ENCODE data around the gene ALB. TPM values are rescaled to one million over a fixed set of nuclear protein-coding genes. Genes with fewer than 3 reads are reported as not detected.

The ALB gene
- total and polyA plus RNA-seq, 2 donors (not counting 1 experiment from before 2014, with no cell fraction given), result 0.24 TPM; not detected in 1

DNA sequence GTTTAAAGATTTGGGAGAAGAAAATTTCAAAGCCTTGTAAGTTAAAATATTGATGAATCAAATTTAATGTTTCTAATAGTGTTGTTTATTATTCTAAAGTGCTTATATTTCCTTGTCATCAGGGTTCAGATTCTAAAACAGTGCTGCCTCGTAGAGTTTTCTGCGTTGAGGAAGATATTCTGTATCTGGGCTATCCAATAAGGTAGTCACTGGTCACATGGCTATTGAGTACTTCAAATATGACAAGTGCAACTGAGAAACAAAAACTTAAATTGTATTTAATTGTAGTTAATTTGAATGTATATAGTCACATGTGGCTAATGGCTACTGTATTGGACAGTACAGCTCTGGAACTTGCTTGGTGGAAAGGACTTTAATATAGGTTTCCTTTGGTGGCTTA lies 1.1 kb downstream of the ALB start:
- TF ChIP-seq, protein P1, sequence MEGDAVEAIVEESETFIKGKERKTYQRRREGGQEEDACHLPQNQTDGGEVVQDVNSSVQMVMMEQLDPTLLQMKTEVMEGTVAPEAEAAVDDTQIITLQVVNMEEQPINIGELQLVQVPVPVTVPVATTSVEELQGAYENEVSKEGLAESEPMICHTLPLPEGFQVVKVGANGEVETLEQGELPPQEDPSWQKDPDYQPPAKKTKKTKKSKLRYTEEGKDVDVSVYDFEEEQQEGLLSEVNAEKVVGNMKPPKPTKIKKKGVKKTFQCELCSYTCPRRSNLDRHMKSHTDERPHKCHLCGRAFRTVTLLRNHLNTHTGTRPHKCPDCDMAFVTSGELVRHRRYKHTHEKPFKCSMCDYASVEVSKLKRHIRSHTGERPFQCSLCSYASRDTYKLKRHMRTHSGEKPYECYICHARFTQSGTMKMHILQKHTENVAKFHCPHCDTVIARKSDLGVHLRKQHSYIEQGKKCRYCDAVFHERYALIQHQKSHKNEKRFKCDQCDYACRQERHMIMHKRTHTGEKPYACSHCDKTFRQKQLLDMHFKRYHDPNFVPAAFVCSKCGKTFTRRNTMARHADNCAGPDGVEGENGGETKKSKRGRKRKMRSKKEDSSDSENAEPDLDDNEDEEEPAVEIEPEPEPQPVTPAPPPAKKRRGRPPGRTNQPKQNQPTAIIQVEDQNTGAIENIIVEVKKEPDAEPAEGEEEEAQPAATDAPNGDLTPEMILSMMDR (IDR thresholded peaks at IDR 0.05), result no peak
- TF ChIP-seq EZH2 (IDR thresholded peaks at IDR 0.05; ENCODE audit: borderline replicate concordance, insufficient read depth, low read depth, low read length, poor library complexity, severe bottlenecking), result no peak
- Histone ChIP-seq H3K4me3 (ENCODE audit: control extremely low read depth in 1 of 5, extremely low read depth in 1 of 5, insufficient read depth in 1 of 5, low read depth in 2 of 5, low read length in 4 of 5) (no peak overlapping the region), H3K79me2 (ENCODE audit: control insufficient read depth, insufficient read depth, low read length) (no peaks in the 10 kb centered on the region), H4K20me1 (ENCODE audit: control insufficient read depth, insufficient read depth, low read length, poor library complexity, severe bottlenecking) (no peaks in the 10 kb centered on the region), H3K36me3 (replicated peaks in 1 of 2; ENCODE audit: control extremely low read depth in 1 of 2, control insufficient read depth in 1 of 2, extremely low read depth in 1 of 2, insufficient read depth in 2 of 2, low read length in 1 of 2) (no peaks in the 10 kb centered on the region), H3K4me1 (ENCODE audit: control insufficient read depth in 2 of 2, insufficient read depth in 2 of 2, low read length in 2 of 2) (no peaks in the 10 kb centered on the region), H3K4me2 (replicated peaks; ENCODE audit: low read depth, low read length, poor library complexity, severe bottlenecking) (no peak overlapping the region), H3K27ac (ENCODE audit: low read length in 2 of 2) (no peak overlapping the region), H3K27me3 (replicated peaks in 1 of 4; ENCODE audit: control extremely low read depth in 1 of 4, control insufficient read depth in 3 of 4, insufficient read depth in 4 of 4, low read length in 3 of 4) (no peaks in the 10 kb centered on the region), H2AFZ (ENCODE audit: insufficient read depth, low read depth, low read length, poor library complexity, severe bottlenecking) (no peak overlapping the region), H3K9ac (ENCODE audit: low read length) (no peak overlapping the region), H3K9me3 (ENCODE audit: control extremely low read depth in 1 of 3, control insufficient read depth in 2 of 3, insufficient read depth in 1 of 3, low read length in 2 of 3) (no peaks in the 10 kb centered on the region)
- no CpG with 5 or more reads among the region's 2 CpGs for WGBS (ENCODE audit: insufficient coverage)
- ChIA-PET POLR2A (no interaction called here), CTCF (no interaction called here)
- no peak for ATAC-seq (ENCODE audit: low read depth)
- intact Hi-C loops (cut with micrococcal nuclease), result no loop called here
- no peaks in the 10 kb centered on the region for H3K9me3 Mint-ChIP-seq (ENCODE audit: insufficient read depth)
- H3K4me1 Mint-ChIP-seq, result no peaks in the 10 kb centered on the region
- H3K27me3 Mint-ChIP-seq, result peaks cover 4% of the 10 kb centered on the region
- DNase-seq, result no peak
- H3K27ac Mint-ChIP-seq, result no peak overlapping the region
- no peak overlapping the region for H3K4me3 Mint-ChIP-seq

DNA sequence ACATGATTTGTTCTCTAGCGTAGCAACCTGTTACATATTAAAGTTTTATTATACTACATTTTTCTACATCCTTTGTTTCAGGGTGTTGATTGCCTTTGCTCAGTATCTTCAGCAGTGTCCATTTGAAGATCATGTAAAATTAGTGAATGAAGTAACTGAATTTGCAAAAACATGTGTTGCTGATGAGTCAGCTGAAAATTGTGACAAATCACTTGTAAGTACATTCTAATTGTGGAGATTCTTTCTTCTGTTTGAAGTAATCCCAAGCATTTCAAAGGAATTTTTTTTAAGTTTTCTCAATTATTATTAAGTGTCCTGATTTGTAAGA lies 2.4 kb downstream of the ALB start:
- ATAC-seq (ENCODE audit: low read depth), result no peak
- H3K9me3 Mint-ChIP-seq (ENCODE audit: insufficient read depth), result no peaks in the 10 kb centered on the region
- no peaks in the 10 kb centered on the region for H3K36me3 ChIP-seq (replicated peaks in 1 of 2; ENCODE audit: control extremely low read depth in 1 of 2, control insufficient read depth in 1 of 2, extremely low read depth in 1 of 2, insufficient read depth in 2 of 2, low read length in 1 of 2)
- TF ChIP-seq EZH2 (IDR thresholded peaks at IDR 0.05; ENCODE audit: borderline replicate concordance, insufficient read depth, low read depth, low read length, poor library complexity, severe bottlenecking), result no peak
- TF ChIP-seq, protein P1 (IDR thresholded peaks at IDR 0.05), result no peak
- no peaks in the 10 kb centered on the region for H3K4me1 Mint-ChIP-seq
- ChIA-PET POLR2A (no interaction called here), CTCF (no interaction called here)
- H3K4me2 ChIP-seq (replicated peaks; ENCODE audit: low read depth, low read length, poor library complexity, severe bottlenecking), result no peak overlapping the region
- H2AFZ ChIP-seq (ENCODE audit: insufficient read depth, low read depth, low read length, poor library complexity, severe bottlenecking), result no peak overlapping the region
- H3K4me3 Mint-ChIP-seq, result no peak overlapping the region
- no peaks in the 10 kb centered on the region for H4K20me1 ChIP-seq (ENCODE audit: control insufficient read depth, insufficient read depth, low read length, poor library complexity, severe bottlenecking)
- H3K27ac Mint-ChIP-seq, result no peak overlapping the region
- H3K27ac ChIP-seq (ENCODE audit: low read length in 2 of 2), result no peak overlapping the region
- intact Hi-C loops (cut with micrococcal nuclease), result no loop called here
- H3K27me3 Mint-ChIP-seq, result peaks cover 3% of the 10 kb centered on the region
- H3K27me3 ChIP-seq (replicated peaks in 1 of 4; ENCODE audit: control extremely low read depth in 1 of 4, control insufficient read depth in 3 of 4, insufficient read depth in 4 of 4, low read length in 3 of 4), result no peaks in the 10 kb centered on the region
- no peaks in the 10 kb centered on the region for H3K79me2 ChIP-seq (ENCODE audit: control insufficient read depth, insufficient read depth, low read length)
- WGBS (ENCODE audit: insufficient coverage), result no CpG with 5 or more reads among the region's 1 CpG
- DNase-seq, result no peak
- H3K4me3 ChIP-seq (ENCODE audit: control extremely low read depth in 1 of 5, extremely low read depth in 1 of 5, insufficient read depth in 1 of 5, low read depth in 2 of 5, low read length in 4 of 5), result no peak overlapping the region
- H3K9me3 ChIP-seq (ENCODE audit: control extremely low read depth in 1 of 3, control insufficient read depth in 2 of 3, insufficient read depth in 1 of 3, low read length in 2 of 3), result no peaks in the 10 kb centered on the region
- H3K9ac ChIP-seq (ENCODE audit: low read length), result no peak overlapping the region
- H3K4me1 ChIP-seq (ENCODE audit: control insufficient read depth in 2 of 2, insufficient read depth in 2 of 2, low read length in 2 of 2), result no peaks in the 10 kb centered on the region
